HFFc6 (cell line): ENCODE data around the gene ZNHIT1. TPM values are rescaled to one million over a fixed set of nuclear protein-coding genes. Genes with fewer than 3 reads are reported as not detected.

Source experiments
- DNase-seq: peaks from one replicate; pipeline ENCODE4 v3.0.0-alpha.2; 2018
- H3K27ac Mint-ChIP-seq: 2 replicates; pipeline ENCODE4 v1.8.0; 2020; ENCODE audit warnings: mild to moderate bottlenecking, mixed read lengths
- H3K27me3 Mint-ChIP-seq: 2 replicates; pipeline ENCODE4 v1.8.0; 2021; ENCODE audit warnings: mild to moderate bottlenecking, moderate library complexity, mixed read lengths; ENCODE audit not compliant: insufficient read depth
- H3K36me3 Mint-ChIP-seq: 2 replicates; pipeline ENCODE4 v1.8.0; 2021; ENCODE audit warnings: low read depth, mixed read lengths
- H3K4me1 Mint-ChIP-seq: 2 replicates; pipeline ENCODE4 v1.8.0; 2020; ENCODE audit warnings: low read depth, mixed read lengths
- H3K4me3 Mint-ChIP-seq: 2 replicates; pipeline ENCODE4 v1.8.0; 2020; ENCODE audit warnings: mild to moderate bottlenecking, moderate library complexity, mixed read lengths
- H3K9me3 Mint-ChIP-seq: 2 replicates; pipeline ENCODE4 v1.8.0; 2020; ENCODE audit warnings: mild to moderate bottlenecking, mixed read lengths
- total RNA-seq, 6 experiments: library from RNA; stranded (reverse); fragmentation: NEBNext Ultra II Directional; extraction: Animal tissue kit (Norgen Biotek cat#: 25700); gene quantifications; 2 replicates in 1 of 6; 3 replicates in 5 of 6; pipeline ENCODE4 v1.2.3, GENCODE V29; 2021
- TF ChIP-seq, protein P1 (sequence below): fragments of 200-600 bp; sonication (generic); IDR thresholded peaks from 2 replicates; pipeline ENCODE4 v1.5.0; 2021; ENCODE audit warnings: antibody characterized with exemption, mild to moderate bottlenecking

Gene ZNHIT1
- total RNA-seq, 6 experiments from 2014 or later, result 88.9 to 113 (median 94.0) TPM

DNA sequence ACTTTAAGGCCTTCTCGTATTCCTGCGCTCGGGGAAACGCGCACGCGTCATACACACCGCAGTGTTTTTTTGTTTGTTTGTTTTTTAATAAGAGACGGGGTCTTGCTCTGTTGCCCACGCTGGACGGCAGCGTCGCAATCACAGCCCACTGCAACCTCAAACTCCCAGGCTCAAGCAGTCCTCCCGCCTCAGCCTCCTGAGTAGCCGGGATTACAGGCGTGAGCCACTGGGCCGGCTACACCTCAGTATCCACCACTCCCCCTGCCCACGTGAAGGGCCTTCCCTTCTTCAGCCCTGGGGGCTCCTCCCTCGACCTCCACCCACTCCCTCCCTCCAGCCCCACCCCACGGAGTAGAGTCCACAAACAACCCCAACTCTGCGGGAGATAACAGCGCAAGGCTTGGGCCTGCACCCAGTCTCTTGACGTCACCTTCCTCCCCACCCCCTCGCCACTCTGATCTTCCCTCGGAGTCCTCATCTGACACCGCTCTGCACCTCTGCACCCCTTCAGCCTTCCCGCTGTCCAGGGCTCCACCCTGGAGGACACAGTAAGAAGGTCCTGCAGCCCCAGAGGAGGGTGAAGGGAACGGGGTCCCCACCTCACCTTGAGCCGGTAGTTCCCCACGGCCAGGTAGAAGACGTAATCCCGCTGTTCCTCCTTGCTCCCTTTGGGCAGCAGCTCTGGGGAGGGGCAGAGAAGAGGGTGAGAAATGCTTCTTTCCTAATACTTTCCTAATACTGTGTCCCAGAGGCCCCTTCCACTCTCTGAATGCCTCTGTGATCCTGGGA lies 22.5 kb downstream of the ZNHIT1 start:
- Mint-ChIP-seq H3K27ac (no peak overlapping the region), H3K27me3 (no peaks in the 10 kb centered on the region; the same call in 1 of the 2 replicates)

DNA sequence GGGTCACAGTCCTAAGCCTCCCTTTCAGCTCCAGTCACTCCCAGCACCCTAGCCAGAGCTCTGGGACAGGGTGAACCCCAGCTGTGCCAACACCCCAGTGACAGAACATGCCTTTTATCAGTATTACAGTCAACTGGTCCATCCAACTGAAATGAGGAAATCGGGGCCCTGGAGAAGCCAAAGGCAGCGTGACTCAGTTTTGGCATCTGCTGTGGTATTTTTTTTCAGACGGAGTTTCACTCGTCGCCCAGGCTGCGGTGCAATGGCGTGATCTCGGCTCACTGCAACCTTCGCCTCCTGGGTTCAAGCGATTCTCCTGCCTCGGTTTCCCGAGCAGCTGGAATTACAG lies 23.0 kb downstream of the ZNHIT1 start:
- TF ChIP-seq, protein P1, sequence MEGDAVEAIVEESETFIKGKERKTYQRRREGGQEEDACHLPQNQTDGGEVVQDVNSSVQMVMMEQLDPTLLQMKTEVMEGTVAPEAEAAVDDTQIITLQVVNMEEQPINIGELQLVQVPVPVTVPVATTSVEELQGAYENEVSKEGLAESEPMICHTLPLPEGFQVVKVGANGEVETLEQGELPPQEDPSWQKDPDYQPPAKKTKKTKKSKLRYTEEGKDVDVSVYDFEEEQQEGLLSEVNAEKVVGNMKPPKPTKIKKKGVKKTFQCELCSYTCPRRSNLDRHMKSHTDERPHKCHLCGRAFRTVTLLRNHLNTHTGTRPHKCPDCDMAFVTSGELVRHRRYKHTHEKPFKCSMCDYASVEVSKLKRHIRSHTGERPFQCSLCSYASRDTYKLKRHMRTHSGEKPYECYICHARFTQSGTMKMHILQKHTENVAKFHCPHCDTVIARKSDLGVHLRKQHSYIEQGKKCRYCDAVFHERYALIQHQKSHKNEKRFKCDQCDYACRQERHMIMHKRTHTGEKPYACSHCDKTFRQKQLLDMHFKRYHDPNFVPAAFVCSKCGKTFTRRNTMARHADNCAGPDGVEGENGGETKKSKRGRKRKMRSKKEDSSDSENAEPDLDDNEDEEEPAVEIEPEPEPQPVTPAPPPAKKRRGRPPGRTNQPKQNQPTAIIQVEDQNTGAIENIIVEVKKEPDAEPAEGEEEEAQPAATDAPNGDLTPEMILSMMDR, result no peak
- Mint-ChIP-seq H3K36me3 (peaks cover 9% of the 10 kb centered on the region; the same call in 1 of the 2 replicates), H3K4me3 (no peak overlapping the region), H3K4me1 (peaks cover 20% of the 10 kb centered on the region), H3K27me3 (no peaks in the 10 kb centered on the region; the same call in 1 of the 2 replicates), H3K27ac (no peak overlapping the region), H3K9me3 (no peaks in the 10 kb centered on the region)
- no peak for DNase-seq

More for the DNA sequence above, 22.5 kb downstream of the ZNHIT1 start:
- Mint-ChIP-seq H3K36me3 (peaks cover 4% of the 10 kb centered on the region; the same call in 1 of the 2 replicates), H3K4me1 (peaks cover 20% of the 10 kb centered on the region), H3K4me3 (no peak overlapping the region), H3K9me3 (no peaks in the 10 kb centered on the region)
- DNase-seq, result no peak
- TF ChIP-seq, protein P1, result no peak

DNA sequence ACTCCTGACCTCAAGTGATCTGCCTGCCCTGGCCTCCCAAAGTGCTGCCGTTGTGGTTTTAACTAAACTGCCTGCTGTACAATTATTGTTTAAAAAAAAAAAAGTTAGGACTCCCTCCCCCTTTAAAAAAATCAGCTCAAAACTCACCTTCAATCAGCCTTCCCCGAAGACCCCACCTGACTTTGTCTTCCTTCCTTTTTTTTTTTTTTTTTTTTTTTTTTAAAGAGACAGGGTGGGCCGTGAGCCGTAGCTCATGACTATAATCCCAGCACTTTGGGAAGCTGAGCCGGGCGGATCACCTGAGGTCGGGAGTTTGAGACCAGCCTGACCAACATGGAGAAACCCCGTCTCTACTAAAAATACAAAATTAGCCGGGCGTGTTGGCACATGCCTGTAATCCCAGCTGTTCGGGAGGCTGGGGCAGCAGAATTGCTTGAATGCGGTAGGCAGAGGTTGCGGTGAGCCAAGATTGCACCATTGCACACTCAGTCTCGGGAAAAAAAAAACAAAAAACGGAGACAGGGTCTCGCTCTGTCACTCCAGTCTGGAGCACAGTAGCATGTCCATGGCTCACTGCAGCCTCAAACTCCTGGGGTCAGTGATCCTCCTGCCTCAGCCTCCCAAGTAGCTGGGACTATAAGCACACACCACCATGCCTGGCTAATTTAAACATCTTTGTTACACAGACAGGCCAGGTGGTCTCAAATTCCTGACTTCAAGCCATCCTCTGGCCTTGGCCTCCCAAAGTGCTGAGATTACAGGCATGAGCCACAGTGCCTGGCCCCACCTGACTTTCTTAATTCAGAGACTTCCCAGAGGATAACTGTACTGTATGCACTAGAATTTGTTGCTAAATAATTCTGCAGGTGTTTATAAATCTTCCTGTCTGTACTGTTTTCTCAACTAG lies 23.7 kb downstream of the ZNHIT1 start:
- DNase-seq, result no peak
- Mint-ChIP-seq H3K9me3 (no peaks in the 10 kb centered on the region), H3K27me3 (no peaks in the 10 kb centered on the region; the same call in 1 of the 2 replicates), H3K27ac (no peak overlapping the region), H3K4me1 (peaks cover 20% of the 10 kb centered on the region), H3K36me3 (peaks cover 10% of the 10 kb centered on the region; the same call in 1 of the 2 replicates), H3K4me3 (no peak overlapping the region)
- TF ChIP-seq, protein P1, result no peak

DNA sequence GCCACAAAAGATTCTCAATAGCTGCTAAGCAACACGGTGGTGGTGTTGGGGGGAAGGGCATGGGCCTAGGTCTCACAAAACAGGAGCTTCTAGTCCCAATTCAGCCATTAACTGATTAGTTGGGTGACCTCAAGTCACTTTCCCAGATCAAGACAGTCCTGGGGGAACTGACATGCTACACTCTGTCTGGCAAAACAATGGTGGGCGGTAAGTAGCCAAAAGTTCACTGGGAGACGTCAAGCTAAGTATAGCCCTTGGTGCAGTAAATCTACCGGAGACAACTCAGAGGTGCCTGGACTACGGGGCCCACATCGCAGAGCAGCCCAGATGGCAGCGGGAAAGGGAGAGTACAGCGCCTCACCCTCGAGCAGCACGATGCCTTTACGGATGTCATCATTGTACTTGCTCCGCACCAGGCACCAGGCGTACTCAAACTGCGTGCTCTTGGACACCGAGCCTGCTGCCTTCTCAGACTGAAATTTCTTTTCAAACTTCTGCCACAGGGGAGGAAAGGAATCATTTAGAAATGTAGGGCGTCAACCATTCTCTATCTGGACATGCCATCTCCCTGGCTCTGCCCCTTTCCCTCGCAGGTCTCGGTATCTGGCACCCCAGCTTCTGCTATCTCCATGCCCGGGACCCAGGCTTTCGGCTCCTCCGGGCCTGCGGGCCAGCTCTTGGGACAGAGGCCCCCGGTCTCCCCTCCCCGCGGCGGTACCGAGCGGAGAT lies 25.8 kb downstream of the ZNHIT1 start:
- no peak for DNase-seq
- TF ChIP-seq, protein P1, result no peak
- H3K36me3 Mint-ChIP-seq, result peaks cover 10% of the 10 kb centered on the region; the same call in 1 of the 2 replicates

More for the DNA sequence above, 25.8 kb downstream of the ZNHIT1 start:
- Mint-ChIP-seq H3K4me1 (peaks cover 14% of the 10 kb centered on the region), H3K9me3 (no peaks in the 10 kb centered on the region), H3K27me3 (no peaks in the 10 kb centered on the region; the same call in 1 of the 2 replicates), H3K27ac (peak overlapping the region; percentile 91), H3K4me3 (peak overlapping the region; percentile 97)
